IMR-90 (cell line): Measurements from ENCODE around the gene ST3GAL3. TPM values are rescaled to one million over a fixed set of nuclear protein-coding genes. Genes with fewer than 3 reads are reported as not detected.

Experiments used
- ATAC-seq: fragments of 200-7000 bp; cut with Tn5 transposase; 2 replicates; pipeline ENCODE4 v1.9.1; 2020; ENCODE audit warnings: low read depth, mild to moderate bottlenecking, moderate library complexity
- BruUV-seq: library from RNA; stranded (reverse); fragments of 400-500 nt; replicated peaks from 2 replicates; lab custom pipeline; 2021; lab: Mats Ljungman, UMichigan
- CTCF ChIA-PET: fragments of 300-600 bp; formaldehyde crosslinking; extraction: SDS; loops from one replicate; lab custom pipeline; 2021; ENCODE audit warnings: antibody characterized with exemption; lab: Yijun Ruan, JAX
- POLR2A ChIA-PET: fragments of 300-600 bp; sonication (Branson Sonifier 250); formaldehyde crosslinking; loops from one replicate; lab custom pipeline; 2022; ENCODE audit warnings: antibody characterized with exemption; ENCODE audit not compliant: unreplicated experiment; lab: Charles Lee
- DNase-seq: peaks from one replicate; pipeline ENCODE4 v3.0.0; 2013
- H2AFZ ChIP-seq: replicated peaks from 2 replicates; pipeline ENCODE3; 2013; ENCODE audit warnings: low read length, mild to moderate bottlenecking; ENCODE audit not compliant: poor library complexity
- H2AK5ac ChIP-seq: 2 replicates; pipeline ENCODE4 v1.6.1; 2013; ENCODE audit warnings: low read depth, low read length, inconsistent platforms
- H2AK9ac ChIP-seq: replicated peaks from 2 replicates; pipeline ENCODE3; 2013; ENCODE audit warnings: mild to moderate bottlenecking, low read depth, low read length, moderate library complexity; ENCODE audit not compliant: poor library complexity
- H2BK120ac ChIP-seq: 2 replicates; pipeline ENCODE4 v1.6.1; 2013; ENCODE audit warnings: low read depth, low read length, inconsistent platforms
- H2BK15ac ChIP-seq: 3 replicates; pipeline ENCODE4 v1.6.1; 2013; ENCODE audit warnings: low read depth, low read length, inconsistent platforms
- H2BK20ac ChIP-seq: 2 replicates; pipeline ENCODE4 v1.6.1; 2013; ENCODE audit warnings: low read depth, mild to moderate bottlenecking, inconsistent platforms, low read length, moderate library complexity
- H2BK5ac ChIP-seq: 2 replicates; pipeline ENCODE4 v1.6.1; 2013; ENCODE audit warnings: mild to moderate bottlenecking, low read depth, low read length, inconsistent platforms; ENCODE audit not compliant: poor library complexity, severe bottlenecking
- H3K14ac ChIP-seq: replicated peaks from 2 replicates; pipeline ENCODE4 v1.6.1; 2013; ENCODE audit warnings: low read depth, low read length, inconsistent platforms
- H3K18ac ChIP-seq: 2 replicates; pipeline ENCODE4 v1.6.1; 2013; ENCODE audit warnings: low read depth, low read length, control low read depth
- H3K23ac ChIP-seq: 2 replicates; pipeline ENCODE4 v1.6.1; 2013; ENCODE audit warnings: low read depth, low read length, inconsistent platforms
- H3K27ac ChIP-seq: 2 replicates; pipeline ENCODE4 v1.5.1; 2013; ENCODE audit warnings: mild to moderate bottlenecking, control low read depth, low read length; ENCODE audit not compliant: insufficient read depth
- H3K27me3 ChIP-seq: 2 replicates; pipeline ENCODE4 v1.6.1; 2013; ENCODE audit warnings: low read length; ENCODE audit not compliant: control insufficient read depth, insufficient read depth
- H3K36me3 ChIP-seq: 2 replicates; pipeline ENCODE4 v1.6.1; 2013; ENCODE audit warnings: low read length, mixed read lengths; ENCODE audit not compliant: control insufficient read depth, insufficient read depth
- H3K4ac ChIP-seq: 2 replicates; pipeline ENCODE4 v1.6.1; 2013; ENCODE audit warnings: low read depth, low read length, inconsistent platforms
- H3K4me1 ChIP-seq: 2 replicates; pipeline ENCODE4 v1.6.1; 2013; ENCODE audit warnings: low read length, mixed read lengths; ENCODE audit not compliant: control insufficient read depth, insufficient read depth
- H3K4me2 ChIP-seq: 2 replicates; pipeline ENCODE4 v1.6.1; 2013; ENCODE audit warnings: low read depth, mild to moderate bottlenecking, control low read depth, low read length, moderate library complexity
- H3K4me3 ChIP-seq: 2 replicates; pipeline ENCODE4 v1.5.1; 2013; ENCODE audit warnings: low read depth, mild to moderate bottlenecking, control low read depth, low read length, moderate library complexity; ENCODE audit not compliant: insufficient read depth
- H3K56ac ChIP-seq: 2 replicates; pipeline ENCODE4 v1.6.1; 2013; ENCODE audit warnings: low read length, inconsistent platforms; ENCODE audit not compliant: insufficient read depth; ENCODE audit errors: extremely low read depth
- H3K79me1 ChIP-seq, 2 experiments: 2 replicates each; pipeline ENCODE4 v1.6.1; 2013; ENCODE audit warnings: low read length in 2 of 2, inconsistent platforms in 1 of 2, low read depth in 1 of 2
- H3K9ac ChIP-seq: 2 replicates; pipeline ENCODE4 v1.6.1; 2013; ENCODE audit warnings: low read depth, low read length, control low read depth
- H3K9me1 ChIP-seq: 2 replicates; pipeline ENCODE4 v1.6.1; 2013; ENCODE audit warnings: low read length, inconsistent platforms; ENCODE audit not compliant: insufficient read depth
- H3K9me3 ChIP-seq: 2 replicates; pipeline ENCODE4 v1.6.1; 2013; ENCODE audit warnings: low read length; ENCODE audit not compliant: control insufficient read depth, insufficient read depth
- H4K20me1 ChIP-seq: 2 replicates; pipeline ENCODE4 v1.6.1; 2013; ENCODE audit warnings: low read length, inconsistent platforms; ENCODE audit not compliant: insufficient read depth
- H4K5ac ChIP-seq: 2 replicates; pipeline ENCODE4 v1.6.1; 2013; ENCODE audit warnings: mild to moderate bottlenecking, low read depth, low read length, control low read depth
- H4K8ac ChIP-seq, 2 experiments: 2 replicates each; pipeline ENCODE4 v1.6.1; 2013; ENCODE audit warnings: low read depth in 2 of 2, low read length in 2 of 2, control low read depth in 1 of 2, inconsistent platforms in 1 of 2
- H4K91ac ChIP-seq: 2 replicates; pipeline ENCODE4 v1.6.1; 2013; ENCODE audit warnings: low read depth, low read length, inconsistent platforms; ENCODE audit not compliant: insufficient read depth
- BHLHE40 ChIP-seq: fragments of 150-350 bp; IDR thresholded peaks from 2 replicates; pipeline ENCODE4 v1.6.1; 2016; ENCODE audit warnings: mild to moderate bottlenecking, low read depth, low read length
- FOS ChIP-seq: fragments of 150-350 bp; IDR thresholded peaks from 2 replicates; pipeline ENCODE4 v1.6.1; 2016; ENCODE audit warnings: low read depth, low read length
- MXI1 ChIP-seq: IDR thresholded peaks from 2 replicates; pipeline ENCODE4 v1.6.1; 2012; ENCODE audit warnings: low read depth, mild to moderate bottlenecking, low read length, moderate library complexity, borderline replicate concordance
- RCOR1 ChIP-seq: IDR thresholded peaks from 2 replicates; pipeline ENCODE4 v1.6.1; 2012; ENCODE audit warnings: mild to moderate bottlenecking, low read length, improper control_type of control experiment; ENCODE audit not compliant: insufficient replicate concordance
- RFX5 ChIP-seq: IDR thresholded peaks from 2 replicates; pipeline ENCODE4 v1.8.0; 2012; ENCODE audit warnings: low read depth, mild to moderate bottlenecking, low read length, moderate library complexity
- SMC3 ChIP-seq: fragments of 150-350 bp; IDR thresholded peaks from 2 replicates; pipeline ENCODE4 v1.6.1; 2016; ENCODE audit warnings: low read depth, mild to moderate bottlenecking, antibody characterized with exemption, low read length, moderate library complexity
- WGBS, 2 experiments: methylation state at CpG; one replicate each; pipeline versions ENCODE4 v1.1.5 to v1.1.7; 2013; ENCODE audit warnings: missing lambda C conversion rate in 2 of 2; ENCODE audit not compliant: insufficient read length in 1 of 2; ENCODE audit errors: extremely low coverage in 2 of 2; 5-methylcytosine and 5-hydroxymethylcytosine counted together
- dilution Hi-C: fragments of 300-500 bp; cut with HindIII; formaldehyde crosslinking; loops from one replicate; pipeline ENCODE4 v1.14.3; 2018; ENCODE audit warnings: low sequenced_read_pairs; ENCODE audit not compliant: unreplicated experiment
- in situ Hi-C: fragments of 300-500 bp; cut with MboI; formaldehyde crosslinking; loops from 3 replicates; pipeline ENCODE4 v1.14.3; 2019; ENCODE audit warnings: low sequenced_read_pairs, inconsistent platforms, mixed read lengths
- intact Hi-C: fragments of 100-400 bp; cut with micrococcal nuclease; formaldehyde crosslinking; loops from 2 replicates; pipeline ENCODE4 v1.10.0; 2022
- polyA plus RNA-seq, 3 experiments: library from polyadenylated mRNA; depleted of rRNA; stranded (reverse); fragments of >200 nt; gene quantifications; 2 replicates each; pipeline ENCODE4 v1.2.3, GENCODE V29; 2012; ENCODE audit warnings: low replicate concordance in 1 of 3
- total RNA-seq: library from RNA; depleted of rRNA; stranded (reverse); fragments of >200 nt; gene quantifications from 2 replicates; pipeline ENCODE4 v1.2.3, GENCODE V29; 2012
- TF ChIP-seq, protein P1 (sequence below): fragments of 150-350 bp; IDR thresholded peaks from 2 replicates; pipeline ENCODE4 v1.6.1; 2016; ENCODE audit warnings: low read depth, mild to moderate bottlenecking, low read length, moderate library complexity, borderline replicate concordance
- TF ChIP-seq, protein P2 (sequence below): conservative IDR thresholded peaks from 2 replicates; pipeline ENCODE4 v1.5.1; 2012; ENCODE audit warnings: mild to moderate bottlenecking, low read depth, low read length, improper control_type of control experiment

ST3GAL3 gene
- total and polyA plus RNA-seq, 2 of the 4 experiments (the other 2 are of a cell fraction), result 12.0 to 14.8 TPM

DNA sequence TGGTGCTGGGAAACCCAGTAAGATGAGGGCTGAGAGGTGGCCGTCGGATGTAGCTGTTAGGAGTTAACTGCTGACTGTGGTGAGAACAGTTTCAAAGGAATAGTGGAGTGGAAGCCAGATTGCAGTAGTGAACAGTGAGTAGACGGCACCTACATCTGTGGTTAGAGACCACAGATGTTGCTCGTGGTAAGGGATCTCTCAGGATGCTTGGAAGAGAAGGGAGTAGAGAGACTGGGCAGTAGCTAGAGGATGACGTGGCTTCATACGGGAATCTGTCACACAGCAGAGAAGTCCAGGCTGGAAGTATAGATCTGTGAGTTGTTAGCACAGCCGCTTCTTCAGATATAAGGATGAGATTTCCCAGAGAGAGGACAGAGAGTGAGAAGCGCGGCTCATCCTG, 218.5 kb downstream of the ST3GAL3 start:
- DNase-seq (no peak), ATAC-seq (no peak)
- peaks cover 5% of the 10 kb centered on the region for H3K9me3 ChIP-seq
- in situ Hi-C loops, result no loop called here
- H3K4ac ChIP-seq, result no peak overlapping the region
- intact Hi-C loops, result no loop called here
- H4K5ac ChIP-seq, result no peak overlapping the region
- TF ChIP-seq, protein P1, sequence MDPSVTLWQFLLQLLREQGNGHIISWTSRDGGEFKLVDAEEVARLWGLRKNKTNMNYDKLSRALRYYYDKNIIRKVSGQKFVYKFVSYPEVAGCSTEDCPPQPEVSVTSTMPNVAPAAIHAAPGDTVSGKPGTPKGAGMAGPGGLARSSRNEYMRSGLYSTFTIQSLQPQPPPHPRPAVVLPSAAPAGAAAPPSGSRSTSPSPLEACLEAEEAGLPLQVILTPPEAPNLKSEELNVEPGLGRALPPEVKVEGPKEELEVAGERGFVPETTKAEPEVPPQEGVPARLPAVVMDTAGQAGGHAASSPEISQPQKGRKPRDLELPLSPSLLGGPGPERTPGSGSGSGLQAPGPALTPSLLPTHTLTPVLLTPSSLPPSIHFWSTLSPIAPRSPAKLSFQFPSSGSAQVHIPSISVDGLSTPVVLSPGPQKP, result no peak
- TF ChIP-seq, protein P2, sequence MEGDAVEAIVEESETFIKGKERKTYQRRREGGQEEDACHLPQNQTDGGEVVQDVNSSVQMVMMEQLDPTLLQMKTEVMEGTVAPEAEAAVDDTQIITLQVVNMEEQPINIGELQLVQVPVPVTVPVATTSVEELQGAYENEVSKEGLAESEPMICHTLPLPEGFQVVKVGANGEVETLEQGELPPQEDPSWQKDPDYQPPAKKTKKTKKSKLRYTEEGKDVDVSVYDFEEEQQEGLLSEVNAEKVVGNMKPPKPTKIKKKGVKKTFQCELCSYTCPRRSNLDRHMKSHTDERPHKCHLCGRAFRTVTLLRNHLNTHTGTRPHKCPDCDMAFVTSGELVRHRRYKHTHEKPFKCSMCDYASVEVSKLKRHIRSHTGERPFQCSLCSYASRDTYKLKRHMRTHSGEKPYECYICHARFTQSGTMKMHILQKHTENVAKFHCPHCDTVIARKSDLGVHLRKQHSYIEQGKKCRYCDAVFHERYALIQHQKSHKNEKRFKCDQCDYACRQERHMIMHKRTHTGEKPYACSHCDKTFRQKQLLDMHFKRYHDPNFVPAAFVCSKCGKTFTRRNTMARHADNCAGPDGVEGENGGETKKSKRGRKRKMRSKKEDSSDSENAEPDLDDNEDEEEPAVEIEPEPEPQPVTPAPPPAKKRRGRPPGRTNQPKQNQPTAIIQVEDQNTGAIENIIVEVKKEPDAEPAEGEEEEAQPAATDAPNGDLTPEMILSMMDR, result no peak
- TF ChIP-seq BHLHE40, result no peak
- no peak for TF ChIP-seq MXI1
- TF ChIP-seq FOS, result no peak
- no peak for TF ChIP-seq SMC3
- no peak for TF ChIP-seq RFX5
- TF ChIP-seq RCOR1, result no peak
- POLR2A ChIA-PET, result no interaction called here
- no TSS peak for BruUV-seq
- H2AK5ac ChIP-seq, result no peak overlapping the region
- H3K4me1 ChIP-seq, result peaks cover 1% of the 10 kb centered on the region; the same call in 1 of the 2 replicates
- no peak overlapping the region for H2BK15ac ChIP-seq
- H3K9ac ChIP-seq, result no peak overlapping the region
- H2BK5ac ChIP-seq, result no peak overlapping the region
- no peak overlapping the region for H3K14ac ChIP-seq
- peaks cover 14% of the 10 kb centered on the region; the same call in 1 of the 2 replicates for H3K9me1 ChIP-seq
- no peak overlapping the region for H3K18ac ChIP-seq
- H3K27me3 ChIP-seq, result no peaks in the 10 kb centered on the region
- no peak overlapping the region for H2BK20ac ChIP-seq
- H3K4me2 ChIP-seq, result no peak overlapping the region
- no peak overlapping the region for H3K56ac ChIP-seq
- H3K36me3 ChIP-seq, result peaks cover 11% of the 10 kb centered on the region
- 96% methylated on average over 8 of the region's 9 CpGs; no CpG with 5 or more reads in 1 of the 2 experiments for WGBS, 2 experiments
- no peaks in the 10 kb centered on the region for H4K20me1 ChIP-seq
- H2BK120ac ChIP-seq, result no peak overlapping the region
- H3K4me3 ChIP-seq, result no peak overlapping the region
- H3K27ac ChIP-seq, result no peak overlapping the region
- H3K23ac ChIP-seq, result no peak overlapping the region
- H2AK9ac ChIP-seq, result no peak overlapping the region
- H3K79me1 ChIP-seq, result 0 out of 4 replicates have a peak, but pooled peaks cover 0 to 4% of the 10 kb centered on the region in 2 experiments
- H4K8ac ChIP-seq, result no peak overlapping the region
- no peak overlapping the region for H4K91ac ChIP-seq
- CTCF ChIA-PET, result interaction anchor here (1.0 kb wide), 1 partner anchor 9 kb away, joined by 6 read pairs; no protein-coding TSS in a partner anchor
- dilution Hi-C loops, result no loop called here
- no peak overlapping the region for H2AFZ ChIP-seq
